ENCODE data around the gene ARL14EPL.
"Not testable (repeated sequence)": the region's sequence is repeated elsewhere in the genome, so short reads cannot be mapped to it uniquely, and the experiment has no call there.

The ARL14EPL gene

DNA sequence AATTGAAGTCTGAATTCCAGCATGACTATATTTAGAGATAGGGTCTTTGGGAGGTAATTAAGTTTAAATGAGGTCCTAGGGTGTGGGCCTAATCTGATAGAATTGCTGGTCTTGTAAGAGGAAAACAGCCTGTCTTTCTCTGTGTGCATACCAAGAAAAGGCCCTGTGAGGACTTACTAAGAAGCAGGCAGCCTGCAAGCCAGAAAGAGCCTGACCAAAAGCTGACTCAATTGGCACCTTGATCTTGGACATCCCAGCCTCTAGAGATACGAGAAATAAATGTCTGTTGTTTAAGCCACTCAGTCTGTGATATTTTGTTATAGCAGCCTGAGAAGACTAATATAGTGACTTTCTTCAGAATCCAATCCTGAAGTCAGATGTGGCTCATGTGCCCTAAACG, 14.6 kb downstream of the ARL14EPL start:
- no peak for DNase-seq (ENCODE audit: low spot score)

DNA sequence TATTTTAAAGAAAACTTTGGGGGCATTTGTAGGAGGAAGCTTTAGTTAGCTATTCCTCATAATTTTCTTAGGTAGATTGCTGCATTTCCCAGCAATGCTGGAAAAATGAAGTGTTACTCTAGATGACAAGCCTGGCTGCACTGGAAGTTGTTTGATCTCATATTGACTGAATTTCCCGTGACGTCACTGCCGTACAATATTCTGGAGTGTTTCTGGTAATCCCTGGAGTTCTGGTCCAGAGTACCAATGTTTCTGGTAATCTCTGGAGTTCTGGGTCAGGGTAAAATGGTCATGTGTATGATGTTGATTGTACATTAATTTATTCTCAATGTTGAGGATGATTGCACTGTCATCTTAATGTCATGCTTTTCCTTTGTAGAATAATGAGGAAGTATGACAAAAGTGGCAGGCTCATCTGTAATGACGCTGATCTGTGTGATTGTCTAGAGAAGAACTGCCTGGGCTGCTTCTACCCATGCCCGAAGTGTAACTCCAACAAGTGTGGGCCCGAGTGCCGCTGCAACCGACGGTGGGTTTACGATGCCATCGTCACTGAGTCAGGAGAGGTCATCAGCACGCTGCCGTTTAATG, 26.2 kb downstream of the ARL14EPL start:
- no peak for DNase-seq (ENCODE audit: low spot score)

DNA sequence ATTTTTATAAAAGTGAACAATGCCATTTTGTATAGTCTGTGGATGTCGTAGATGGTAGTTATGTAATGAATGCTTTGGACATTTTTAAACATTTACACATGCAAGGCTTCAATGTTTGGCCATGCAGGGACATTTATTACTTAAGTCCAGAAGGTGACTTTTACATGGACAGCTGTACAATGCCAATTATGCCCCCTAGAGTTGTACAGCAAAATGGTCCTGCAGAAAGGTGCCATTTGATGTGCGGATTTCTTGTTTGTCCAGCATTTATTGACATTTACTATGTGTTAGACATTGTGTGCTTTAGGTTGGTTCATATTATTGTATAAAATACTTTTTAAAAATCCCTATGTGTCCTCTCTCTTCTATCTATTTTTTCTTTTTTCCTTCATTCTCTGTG, 30.1 kb downstream of the ARL14EPL start:
- DNase-seq (ENCODE audit: low spot score) = no peak

DNA sequence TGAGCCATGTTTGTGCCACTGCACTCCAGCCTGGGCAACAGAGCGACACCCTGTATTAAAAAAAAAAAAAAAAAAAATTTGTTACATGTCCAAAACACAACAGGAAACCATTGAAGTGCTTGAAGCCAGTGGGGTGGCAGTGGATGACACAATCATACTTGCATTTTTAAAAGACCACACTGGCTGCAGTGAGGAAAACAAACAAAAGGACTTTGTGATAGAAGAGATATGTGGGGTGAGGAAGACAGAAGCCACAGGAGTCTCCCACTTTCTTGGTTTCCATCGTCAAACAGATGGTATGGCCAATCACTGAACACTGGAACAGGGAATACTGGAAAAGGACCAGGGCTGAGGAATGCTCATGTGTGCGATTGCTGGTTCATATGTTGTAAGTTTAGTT, 31.7 kb downstream of the ARL14EPL start:
- no peak for DNase-seq (ENCODE audit: low spot score)

DNA sequence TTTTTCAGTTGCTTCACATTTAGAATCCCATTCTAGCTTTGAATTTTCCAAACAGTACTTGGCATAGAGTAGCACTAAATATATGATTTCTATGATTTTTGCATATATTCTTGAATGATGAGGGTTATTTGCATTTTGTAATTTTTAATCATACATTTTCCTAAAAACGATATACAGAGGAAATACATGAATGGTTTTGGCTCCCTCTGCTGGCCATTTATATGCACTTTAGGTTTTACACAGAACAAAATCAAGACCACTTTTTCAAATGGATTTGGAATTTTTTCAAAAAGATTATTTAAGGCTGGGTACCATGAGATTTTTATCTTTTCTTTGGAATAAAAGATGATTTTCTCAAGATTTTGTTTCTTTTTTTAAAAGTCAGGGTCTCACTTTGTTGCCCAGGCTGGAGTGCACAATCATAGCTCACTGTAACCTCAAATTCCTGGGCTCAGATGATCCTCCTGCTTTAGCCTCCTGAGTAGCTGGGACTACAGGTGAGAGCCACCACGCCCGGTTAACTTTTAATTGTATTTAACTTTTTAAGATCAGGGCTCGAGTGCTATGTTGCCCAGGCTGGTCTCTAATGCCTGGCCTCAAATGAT, 35.9 kb downstream of the ARL14EPL start:
- peak; percentile 38 for DNase-seq (ENCODE audit: low spot score)

DNA sequence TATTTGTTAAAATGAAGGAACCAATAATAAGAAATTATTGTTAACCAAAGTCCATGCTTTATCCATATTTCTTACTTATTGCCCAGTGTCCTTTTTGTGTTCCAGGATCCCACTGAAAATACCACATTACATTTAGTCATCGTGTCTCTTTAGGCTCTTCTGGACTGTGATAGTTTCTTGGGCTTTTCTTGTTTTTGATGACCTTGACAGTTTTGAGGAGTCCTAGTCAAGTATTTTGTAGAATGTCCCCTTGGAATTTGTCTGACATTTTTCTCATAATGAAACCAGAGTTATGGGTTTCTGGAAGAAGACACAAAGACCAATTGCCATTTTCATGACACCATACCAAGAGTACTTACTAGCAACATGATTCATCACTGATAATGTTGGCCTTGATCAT, 38.9 kb downstream of the ARL14EPL start:
- DNase-seq (ENCODE audit: low spot score) = no peak

DNA sequence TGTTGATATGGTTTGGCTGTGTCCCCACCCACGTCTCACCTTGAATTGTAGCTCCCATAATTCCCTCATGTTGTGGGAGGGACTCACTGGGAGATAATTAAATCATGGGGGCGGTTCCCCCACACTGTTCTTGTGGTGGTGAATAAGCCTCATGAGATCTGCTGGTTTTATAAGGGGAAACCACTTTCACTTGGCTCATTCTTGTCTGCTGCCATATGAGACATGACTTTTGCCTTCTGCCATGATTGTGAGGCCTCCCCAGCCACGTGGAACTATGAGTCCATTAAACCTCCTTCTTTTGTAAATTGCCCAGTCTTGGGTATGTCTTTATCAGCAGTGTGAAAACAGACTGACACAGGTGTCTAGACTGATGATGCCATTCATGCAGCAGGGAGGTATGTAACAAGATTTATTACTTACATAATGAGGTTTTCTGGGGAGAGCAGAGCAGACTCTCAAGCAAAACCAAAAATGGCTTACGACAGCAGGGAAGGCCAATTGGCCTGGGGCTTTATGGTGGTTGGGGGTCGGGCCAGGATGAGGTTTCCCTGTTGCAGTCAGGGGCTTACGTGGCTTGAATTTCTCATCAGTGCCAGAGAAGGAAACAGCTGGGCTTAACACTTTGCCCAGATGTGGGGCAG, 43.0 kb downstream of the ARL14EPL start:
- DNase-seq (ENCODE audit: low spot score) = no peak

DNA sequence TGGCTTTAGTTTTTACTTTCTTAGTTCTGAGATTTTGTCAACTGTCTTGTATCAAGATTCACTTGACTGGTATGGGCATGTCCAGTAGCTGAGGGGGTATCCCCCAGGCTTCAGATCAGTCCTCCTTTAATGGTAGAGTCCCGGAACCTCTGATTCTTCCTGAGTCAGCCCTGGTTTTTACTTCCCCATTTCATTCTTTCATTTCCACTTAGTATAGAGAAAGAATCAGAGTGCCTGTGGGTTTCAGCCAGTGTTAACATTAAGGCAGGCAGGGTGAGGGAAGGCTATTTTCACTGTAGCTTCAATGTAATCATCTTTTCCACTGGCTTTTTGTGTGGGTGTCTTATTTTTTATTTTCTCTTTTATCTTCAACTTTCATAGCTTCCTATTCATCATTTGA, 44.2 kb downstream of the ARL14EPL start:
- DNase-seq (ENCODE audit: low spot score) = no peak

DNA sequence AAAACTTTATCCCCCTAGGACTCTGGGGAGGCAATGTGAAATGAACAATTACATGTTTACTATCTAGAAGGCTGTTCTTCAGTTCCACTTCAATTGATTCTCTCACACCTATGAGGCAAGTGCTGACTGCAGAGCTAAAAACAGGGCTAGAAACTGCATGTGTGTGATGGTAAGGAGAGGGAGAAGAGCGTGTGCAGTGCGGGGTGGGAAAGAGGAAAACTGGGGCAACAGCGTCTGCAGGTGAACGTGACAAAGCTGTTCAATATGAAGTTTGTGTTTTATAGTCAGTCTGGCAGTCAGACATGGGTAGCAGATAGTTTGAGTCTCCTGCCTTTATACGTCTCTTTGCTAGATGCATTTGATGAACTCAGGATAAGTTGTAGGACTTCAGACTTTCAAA, 45.9 kb downstream of the ARL14EPL start:
- no peak for DNase-seq (ENCODE audit: low spot score)

DNA sequence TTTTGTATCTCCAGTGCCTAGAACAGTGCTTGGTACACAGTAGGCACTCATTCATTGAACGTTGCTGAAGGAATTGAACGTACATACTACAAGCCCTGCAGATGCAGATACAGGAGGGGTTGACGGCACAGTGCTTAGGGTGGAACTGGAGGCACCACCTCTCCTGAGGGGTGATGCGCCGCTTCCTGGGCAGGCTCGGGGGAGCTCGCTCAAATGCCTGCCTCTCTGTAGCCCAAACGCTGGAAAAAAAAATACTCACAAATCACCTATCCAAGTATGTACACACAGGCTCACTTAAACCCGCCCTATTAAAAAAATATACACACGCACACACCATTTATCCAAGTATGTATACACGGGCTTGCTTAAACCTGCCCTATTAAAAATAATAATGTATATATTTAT, 52.0 kb downstream of the ARL14EPL start:
- DNase-seq (ENCODE audit: low spot score) = peak; percentile 12

DNA sequence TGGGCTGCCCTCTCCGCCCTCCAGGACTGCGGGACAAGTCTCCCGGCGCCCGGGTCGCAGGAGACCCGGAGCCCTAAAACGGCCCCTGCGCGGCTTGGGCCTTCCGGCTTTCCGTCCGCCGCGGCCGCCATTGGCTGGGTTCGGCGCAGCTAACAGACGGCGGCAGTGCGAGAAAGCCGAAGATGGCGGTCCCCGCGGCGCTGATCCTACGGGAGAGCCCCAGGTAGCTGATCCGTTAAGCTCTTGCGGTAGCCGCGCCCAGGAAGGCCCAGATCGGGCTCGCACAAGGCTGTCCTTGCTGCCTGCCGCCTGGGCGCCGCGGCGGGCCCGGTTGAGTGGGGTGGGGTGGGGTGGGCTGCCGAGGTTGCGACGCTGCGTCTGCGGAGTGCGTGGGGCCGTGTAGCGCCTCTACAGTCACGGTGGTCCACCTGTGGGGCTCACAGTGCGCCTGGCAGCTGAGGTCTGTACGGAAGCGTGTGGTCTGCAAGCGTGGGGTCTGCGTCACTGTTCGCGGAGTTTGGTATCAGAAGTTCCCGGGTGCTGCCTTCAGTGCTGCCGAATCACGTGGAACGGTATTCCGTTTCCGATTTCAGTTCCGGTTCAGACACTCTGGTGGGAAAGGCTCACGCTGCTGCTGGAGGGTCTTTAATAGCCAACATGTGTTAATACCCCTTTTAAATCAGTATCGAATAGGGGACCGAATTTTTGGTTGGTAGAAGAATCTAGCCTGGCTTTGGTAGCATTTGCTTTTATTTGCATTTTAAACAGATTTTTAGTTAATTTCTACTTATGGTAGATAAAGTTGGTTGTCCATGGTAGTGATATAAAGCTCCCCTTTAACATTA, 52.8 kb downstream of the ARL14EPL start, which contains the start of gene COMMD10:
Gene COMMD10, plus strand, starts transcription at position 155 of the 845 bp plus-strand sequence.
- DNase-seq (ENCODE audit: low spot score) = peak; percentile 65

DNA sequence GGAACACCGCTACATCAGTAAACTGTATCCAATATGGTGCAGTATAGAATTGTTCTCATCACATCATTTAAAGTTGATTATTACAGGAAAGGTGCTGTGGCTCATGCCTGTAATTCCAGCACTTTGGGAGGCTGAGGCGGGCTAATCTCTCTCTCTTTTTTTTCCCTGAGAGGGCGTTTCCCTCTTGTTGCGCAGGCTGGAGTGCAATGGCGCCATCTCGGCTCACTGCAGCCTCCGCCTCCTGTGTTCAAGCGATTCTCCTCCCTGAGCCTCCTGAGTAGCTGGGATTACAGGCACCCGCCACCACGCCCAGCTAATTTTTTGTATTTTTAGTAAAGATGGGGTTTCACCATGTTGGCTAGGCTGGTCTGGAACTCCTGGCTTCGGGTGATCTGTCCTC, 54.0 kb downstream of the ARL14EPL start:
- not testable (repeated sequence) for DNase-seq (ENCODE audit: low spot score)

DNA sequence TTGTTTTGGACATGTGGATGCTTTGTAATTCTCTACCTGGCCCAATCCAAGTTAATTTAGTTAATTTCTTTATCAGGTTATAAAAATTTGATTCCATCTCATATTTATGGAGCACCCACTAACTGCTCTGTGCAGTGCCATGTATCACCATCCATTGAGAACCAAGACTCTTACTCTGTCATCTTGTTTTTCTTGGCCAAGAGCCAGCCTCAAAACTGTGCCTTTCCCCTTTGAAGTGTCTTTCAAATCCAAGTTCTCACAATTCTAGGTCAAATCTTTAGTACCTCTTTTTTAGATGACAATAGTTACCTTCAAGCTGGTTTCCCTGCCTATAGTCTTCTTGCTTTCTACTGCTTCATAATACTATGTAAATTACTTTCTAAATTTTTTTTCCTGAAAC, 55.8 kb downstream of the ARL14EPL start:
- no peak for DNase-seq (ENCODE audit: low spot score)

DNA sequence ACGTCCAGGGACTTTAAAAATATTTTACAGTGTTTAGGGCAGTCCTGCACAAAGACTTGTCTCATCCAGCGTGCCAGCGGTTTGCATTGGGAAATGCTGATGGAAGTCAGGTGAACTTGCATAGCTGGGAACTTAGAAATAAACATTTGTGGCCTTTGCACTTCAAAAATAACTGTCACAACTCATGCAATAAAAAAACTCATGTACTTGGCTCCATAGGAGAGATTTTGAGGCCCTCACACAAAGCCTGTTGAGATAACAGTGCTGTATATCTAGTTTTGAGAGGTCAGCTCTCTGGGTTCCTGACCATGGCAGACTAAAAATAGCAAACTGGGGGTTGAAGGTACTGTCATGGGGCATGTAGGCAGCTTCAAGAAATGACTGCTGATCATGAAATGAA, 58.0 kb downstream of the ARL14EPL start:
- no peak for DNase-seq (ENCODE audit: low spot score)

DNA sequence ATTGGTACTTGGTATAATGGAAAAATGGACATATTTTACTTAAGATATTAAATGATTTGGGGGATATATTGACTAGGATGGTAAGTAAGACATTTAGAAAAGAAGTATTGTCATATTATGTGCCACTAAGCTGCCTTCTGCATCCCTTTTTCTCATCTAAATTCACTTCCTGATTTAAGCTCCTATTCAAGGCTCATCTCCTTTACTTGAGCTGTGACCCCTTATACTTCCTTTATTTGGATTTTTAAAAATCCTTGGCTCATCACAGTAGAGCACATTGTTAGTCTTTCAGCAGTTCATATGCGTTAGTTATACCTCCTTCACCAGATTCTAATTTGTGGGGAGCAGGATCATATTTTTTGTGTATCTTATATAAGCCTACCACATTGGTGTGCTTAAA, 59.1 kb downstream of the ARL14EPL start:
- DNase-seq (ENCODE audit: low spot score) = no peak

DNA sequence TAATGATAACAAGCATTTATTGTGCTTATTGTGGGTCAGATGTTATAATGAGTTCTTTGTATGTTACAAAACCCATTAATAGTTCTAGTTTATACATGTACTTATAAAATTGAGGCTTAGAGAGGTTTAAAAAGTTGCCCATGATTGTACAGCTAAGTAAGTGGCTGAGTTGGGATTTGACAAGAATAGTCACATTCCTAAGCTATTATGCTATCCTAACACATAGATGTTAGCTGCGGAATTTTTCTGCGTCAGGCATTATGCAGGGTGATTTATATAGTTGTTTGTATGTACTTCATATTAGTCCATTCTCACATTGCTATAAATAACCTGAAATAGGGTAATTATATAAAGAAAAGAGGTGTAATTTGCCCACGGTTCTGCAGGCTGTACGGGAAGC, 65.0 kb downstream of the ARL14EPL start:
- DNase-seq (ENCODE audit: low spot score) = no peak

DNA sequence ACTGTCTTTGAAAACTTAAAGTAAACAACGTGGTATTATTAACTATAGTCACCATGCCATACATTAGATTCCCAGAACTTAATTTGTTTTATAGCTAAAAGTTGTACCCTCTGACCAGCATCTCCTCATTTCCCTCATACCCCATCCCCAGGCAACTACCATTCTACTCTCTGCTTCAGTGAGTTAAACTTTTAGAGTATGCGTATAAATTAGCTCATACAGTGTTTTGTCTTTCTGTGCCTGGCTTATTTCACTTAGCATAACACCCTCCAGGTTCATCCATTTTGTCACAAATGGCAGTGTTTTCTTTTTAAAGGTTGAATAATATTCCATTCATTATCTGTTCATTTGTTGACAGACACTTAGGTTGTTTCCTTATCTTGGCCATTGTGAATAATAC, 66.7 kb downstream of the ARL14EPL start:
- no peak for DNase-seq (ENCODE audit: low spot score)

DNA sequence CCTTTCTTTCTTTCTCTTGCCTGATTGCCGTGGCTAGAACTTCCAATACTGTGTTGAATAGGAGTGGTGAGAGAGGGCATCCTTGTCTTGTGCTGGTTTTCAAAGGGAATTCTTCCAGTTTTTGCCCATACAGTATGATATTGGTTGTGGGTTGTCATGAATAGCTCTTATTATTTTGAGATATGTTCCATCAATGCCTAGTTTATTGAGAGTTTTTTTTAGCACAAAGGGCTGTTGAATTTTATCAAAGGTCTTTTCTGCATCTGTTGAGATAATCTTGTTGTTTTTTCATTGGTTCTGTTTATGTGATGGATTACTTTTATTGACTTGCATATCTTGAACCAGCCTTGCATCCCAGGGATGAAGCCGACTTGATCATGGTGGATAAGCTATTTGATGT, 72.7 kb downstream of the ARL14EPL start:
- DNase-seq (ENCODE audit: low spot score) = not testable (repeated sequence)

Measured in CD4-positive, alpha-beta T cell treated with Interleukin-6 at 100 ng/mL for 8 hours (primary cell).